Psoas muscle (tissue), 8 donors: ENCODE results near the gene METTL3. TPM values are rescaled to one million over a fixed set of nuclear protein-coding genes. Genes with fewer than 3 reads are reported as not detected.
A peak's percentile ranks its signal among the peaks of the same experiment; 100 is the strongest.
"Not testable (repeated sequence)": the region's sequence is repeated elsewhere in the genome, so short reads cannot be mapped to it uniquely, and the experiment has no call there.

Experiments
- ATAC-seq, 4 donors: fragments of 200-7000 bp; cut with Tn5 transposase; one replicate each; pipeline ENCODE4 v1.9.1; 2020; ENCODE audit warnings: moderate library complexity in 3 of 4, mild to moderate bottlenecking in 2 of 4
- DNase-seq, 2 donors: peaks; one replicate each; pipeline ENCODE4 v3.0.0-alpha.2; 2020
- H3K27ac ChIP-seq: fragments of 200-600 bp; one replicate; pipeline ENCODE4 v1.8.0; 2022
- H3K27me3 ChIP-seq, 3 donors: fragments of 200-600 bp in 1 of 3; one replicate each; pipeline versions ENCODE4 v1.6.1 to v1.8.0; 2013 to 2022; ENCODE audit warnings: low read length in 2 of 3, mild to moderate bottlenecking in 2 of 3, moderate library complexity in 1 of 3; ENCODE audit not compliant: insufficient read depth in 3 of 3
- H3K36me3 ChIP-seq, 2 donors: fragments of 200-600 bp in 1 of 2; one replicate each; pipeline versions ENCODE4 v1.6.1 to v1.8.0; 2013 to 2022; ENCODE audit warnings: low read depth in 1 of 2, mild to moderate bottlenecking in 1 of 2, moderate library complexity in 1 of 2; ENCODE audit not compliant: insufficient read depth in 1 of 2
- H3K4me1 ChIP-seq: fragments of 200-600 bp; one replicate; pipeline ENCODE4 v1.8.0; 2022
- H3K4me3 ChIP-seq: fragments of 200-600 bp; one replicate; pipeline ENCODE4 v1.8.0; 2022; ENCODE audit warnings: mild to moderate bottlenecking
- H3K9me3 ChIP-seq: fragments of 200-600 bp; one replicate; pipeline ENCODE4 v1.8.0; 2022
- WGBS, 3 donors: extraction: QIAGEN DNeasy Blood & Tissue Kit; methylation state at CpG; one replicate each; pipeline versions ENCODE4 v1.1.6 to v1.1.7; 2013; 5-methylcytosine and 5-hydroxymethylcytosine counted together
- intact Hi-C, 2 donors: fragments of 100-400 bp; cut with DNase I; formaldehyde crosslinking; loops; one replicate each; pipeline versions ENCODE4 v1.11.0 to v1.14.2; 2022
- polyA plus RNA-seq, 3 donors: library from polyadenylated mRNA; stranded (reverse); fragments of 200-250 nt; gene quantifications; one replicate each; pipeline ENCODE4 v1.2.3, GENCODE V29; 2013
- total RNA-seq, 4 donors: library from RNA; stranded (reverse); fragmentation: NEBNext Ultra II Directional in 2 of 4; extraction: Animal tissue kit (Norgen Biotek cat#: 25700) in 2 of 4; gene quantifications; one replicate each; pipeline versions ENCODE4 v1.2.1 to v1.2.4, GENCODE V29; 2021 to 2023
- TF ChIP-seq, protein P1 (sequence below): fragments of 200-600 bp; IDR thresholded peaks from one replicate; pipeline ENCODE4 v1.8.0; 2022; ENCODE audit warnings: antibody characterized with exemption
- donor health status: healthy with polysubstance abuse.
- donor health status: DM: no; HTN: no; CAD: no; lungs with moderate emphysema.
- donor health status: Bipolar disorder and iron deficiency.
- donor health status: healthy.
- donor health status: DM: yes; HTN: yes; CAD: no.
- donor health status: DM: no; HTN: no; CAD: no.
- donor health status: DM: no; HTN: no; CAD: no.
- donor health status: DM: yes; HTN: yes; CAD: no.

METTL3 gene
- total and polyA plus RNA-seq, 7 donors, result 17.5 to 43.9 (median 22.0) TPM

DNA sequence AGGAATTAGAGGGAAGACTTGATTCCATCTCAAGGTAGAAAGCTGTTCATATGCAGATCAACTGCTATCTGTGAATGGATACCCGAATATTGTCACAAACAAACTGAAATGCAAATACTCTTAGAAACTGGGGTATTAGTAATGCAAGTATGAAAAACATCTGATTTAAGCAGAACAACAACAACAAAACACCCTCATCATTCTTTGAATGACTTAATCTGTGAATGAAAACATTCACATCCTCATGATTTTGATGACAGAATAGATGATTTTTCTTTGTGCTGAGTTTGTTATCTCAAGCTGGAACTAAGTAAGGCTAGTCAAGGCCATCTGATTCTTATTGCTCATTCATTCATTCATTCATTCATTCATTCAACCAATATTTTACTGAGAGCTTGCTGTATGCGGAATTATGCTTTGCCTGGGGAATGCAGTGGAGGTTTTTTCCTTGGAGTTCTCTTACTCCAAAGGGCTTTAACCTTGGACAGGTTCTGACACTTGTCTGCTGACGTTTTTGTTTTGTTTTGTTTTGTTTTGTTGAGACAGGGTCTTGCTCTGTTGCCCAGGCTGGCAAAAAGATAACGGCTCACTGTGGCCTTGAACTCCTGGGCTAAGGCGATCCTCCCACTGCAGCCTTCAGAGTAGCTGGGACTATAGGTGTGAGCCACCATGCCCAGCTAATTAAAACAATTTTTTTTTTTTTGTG is 45.4 kb upstream of the METTL3 start:
- no peak overlapping the region for H3K27ac ChIP-seq
- intact Hi-C loops, result loop anchor here (5.0 to 10.0 kb wide), 2 partner anchors 59 to 82 kb away; partner anchors contain the start of genes RAB2B (in 1 of the 2) and TOX4 (in 1 of the 2)
- peak in 1 of 4 donors; percentile 21 for ATAC-seq
- H3K9me3 ChIP-seq, result no peaks in the 10 kb centered on the region
- H3K4me3 ChIP-seq, result no peak overlapping the region
- H3K4me1 ChIP-seq, result no peaks in the 10 kb centered on the region
- no peaks in the 10 kb centered on the region for H3K27me3 ChIP-seq
- H3K36me3 ChIP-seq, result no peaks in the 10 kb centered on the region
- 44 to 64% (median 45%) methylated on average over 5 of the region's 5 CpGs for WGBS, 3 donors
- TF ChIP-seq, protein P1, sequence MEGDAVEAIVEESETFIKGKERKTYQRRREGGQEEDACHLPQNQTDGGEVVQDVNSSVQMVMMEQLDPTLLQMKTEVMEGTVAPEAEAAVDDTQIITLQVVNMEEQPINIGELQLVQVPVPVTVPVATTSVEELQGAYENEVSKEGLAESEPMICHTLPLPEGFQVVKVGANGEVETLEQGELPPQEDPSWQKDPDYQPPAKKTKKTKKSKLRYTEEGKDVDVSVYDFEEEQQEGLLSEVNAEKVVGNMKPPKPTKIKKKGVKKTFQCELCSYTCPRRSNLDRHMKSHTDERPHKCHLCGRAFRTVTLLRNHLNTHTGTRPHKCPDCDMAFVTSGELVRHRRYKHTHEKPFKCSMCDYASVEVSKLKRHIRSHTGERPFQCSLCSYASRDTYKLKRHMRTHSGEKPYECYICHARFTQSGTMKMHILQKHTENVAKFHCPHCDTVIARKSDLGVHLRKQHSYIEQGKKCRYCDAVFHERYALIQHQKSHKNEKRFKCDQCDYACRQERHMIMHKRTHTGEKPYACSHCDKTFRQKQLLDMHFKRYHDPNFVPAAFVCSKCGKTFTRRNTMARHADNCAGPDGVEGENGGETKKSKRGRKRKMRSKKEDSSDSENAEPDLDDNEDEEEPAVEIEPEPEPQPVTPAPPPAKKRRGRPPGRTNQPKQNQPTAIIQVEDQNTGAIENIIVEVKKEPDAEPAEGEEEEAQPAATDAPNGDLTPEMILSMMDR, result no peak
- no peak for DNase-seq

DNA sequence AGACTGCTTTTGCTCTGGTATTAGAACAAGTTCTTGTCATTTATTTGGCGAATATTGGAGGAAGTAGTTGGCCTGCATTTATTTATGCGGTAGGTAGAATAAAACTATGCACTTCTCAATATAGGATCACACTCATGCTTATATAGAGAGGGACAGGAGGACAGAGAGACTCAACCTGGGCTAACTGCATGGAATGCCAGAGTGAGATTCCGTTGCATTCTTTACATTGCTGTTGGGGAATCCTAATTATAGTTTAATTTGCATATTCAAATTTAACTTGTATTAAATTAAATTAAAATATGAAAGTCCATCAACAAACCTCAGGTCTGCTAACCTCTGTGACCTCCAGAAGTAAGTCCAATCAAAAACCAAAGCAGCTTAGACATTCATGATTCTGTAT is 42.1 kb upstream of the METTL3 start:
- Histone ChIP-seq H3K27me3 (no peaks in the 10 kb centered on the region), H3K9me3 (no peaks in the 10 kb centered on the region)
- TF ChIP-seq, protein P1, result no peak

DNA sequence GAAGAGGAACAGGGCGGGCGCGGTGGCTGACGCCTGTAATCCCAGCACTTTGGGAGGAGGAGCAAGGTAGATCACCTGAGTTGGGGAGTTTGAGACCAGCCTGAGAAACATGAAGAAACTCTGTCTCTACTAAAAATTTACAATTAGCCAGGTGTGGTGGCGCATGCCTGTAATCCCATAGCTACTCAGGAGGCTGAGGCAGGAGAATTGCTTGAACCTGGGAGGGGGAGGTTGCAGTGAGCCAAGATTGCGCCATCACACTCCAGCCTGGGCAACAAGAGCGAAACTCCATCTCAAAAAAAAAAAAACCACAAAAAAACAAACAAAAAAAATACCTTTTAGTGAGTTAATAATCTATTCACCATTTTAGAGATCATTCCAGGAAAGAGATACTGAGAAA is 33.4 kb upstream of the METTL3 start:
- not testable (repeated sequence) for ATAC-seq

More for the DNA sequence above, 42.1 kb upstream of the METTL3 start:
- no peaks in the 10 kb centered on the region for H3K36me3 ChIP-seq
- no peaks in the 10 kb centered on the region for H3K4me1 ChIP-seq
- H3K27ac ChIP-seq, result no peak overlapping the region
- no peak overlapping the region for H3K4me3 ChIP-seq
- WGBS, 3 donors, result 82 to 88% (median 83%) methylated on average over 3 of the region's 3 CpGs
- ATAC-seq (no peak), DNase-seq (no peak)
- intact Hi-C loops, result loop anchor here (1.0 to 10.0 kb wide), 3 partner anchors 36 to 100 kb away; partner anchors contain the start of genes RAB2B (in 1 of the 2) and TOX4 (in 1 of the 2)

DNA sequence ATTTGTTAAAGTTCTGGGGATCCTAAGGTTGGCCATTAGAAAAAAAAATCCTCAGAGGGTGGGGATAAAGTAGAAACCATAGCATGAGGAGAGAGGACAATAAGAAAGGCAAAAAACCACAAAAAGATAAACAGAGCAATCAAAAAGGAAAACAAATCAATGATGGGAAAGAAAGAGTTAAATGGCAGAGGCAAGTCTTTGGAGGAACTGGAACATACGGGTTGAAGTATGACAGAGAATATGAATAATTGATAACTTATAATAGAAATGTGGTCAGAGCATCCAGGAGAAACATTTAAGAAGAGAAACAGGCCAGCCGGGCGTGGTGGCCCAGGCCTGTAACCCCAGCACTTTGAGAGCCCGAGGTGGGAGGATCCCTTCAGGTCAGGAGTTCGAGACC is 32.8 kb upstream of the METTL3 start:
- intact Hi-C loops, result no loop called here
- H3K9me3 ChIP-seq, result no peaks in the 10 kb centered on the region
- peaks cover 0 to 16% (median 1%) of the 10 kb centered on the region in 3 donors for H3K27me3 ChIP-seq
- ATAC-seq, result no peak
- H3K4me1 ChIP-seq, result no peaks in the 10 kb centered on the region
- no peak overlapping the region for H3K4me3 ChIP-seq
- no peak for DNase-seq
- no peak overlapping the region for H3K27ac ChIP-seq
- WGBS, 3 donors, result 53 to 56% (median 55%) methylated on average over 5 of the region's 5 CpGs
- no peaks in the 10 kb centered on the region for H3K36me3 ChIP-seq
- TF ChIP-seq, protein P1, result no peak

More for the DNA sequence above, 33.4 kb upstream of the METTL3 start:
- H3K9me3 ChIP-seq, H3K27ac ChIP-seq, H3K36me3 ChIP-seq, DNase-seq, H3K27me3 ChIP-seq, H3K4me3 ChIP-seq, intact Hi-C loops, H3K4me1 ChIP-seq: not testable (repeated sequence)
- 90 to 98% (median 90%) methylated on average over 7 of the region's 7 CpGs for WGBS, 3 donors

DNA sequence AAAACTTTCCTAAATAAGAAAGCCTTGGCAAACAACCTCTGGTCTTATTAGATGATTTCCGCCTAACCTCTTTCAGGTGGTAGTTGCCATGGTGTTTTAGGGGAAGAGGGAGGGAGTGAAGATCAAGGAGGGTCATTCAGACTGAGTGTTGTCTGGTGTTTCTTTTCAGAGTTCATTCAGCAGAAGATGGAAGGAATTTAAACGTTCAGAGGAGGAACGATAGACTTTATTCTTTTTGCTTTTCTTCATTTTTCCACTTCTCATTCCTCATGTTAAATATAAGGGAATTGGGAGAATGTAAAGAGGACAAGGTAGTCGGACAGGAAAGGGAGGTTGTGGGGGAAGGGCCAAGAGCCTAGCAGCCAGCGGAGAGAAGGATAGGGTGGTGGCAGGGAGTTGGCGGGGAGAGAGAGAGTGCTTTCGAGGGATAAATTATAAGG is 32.4 kb upstream of the METTL3 start:
- Histone ChIP-seq H3K4me3 (no peak overlapping the region), H3K9me3 (no peaks in the 10 kb centered on the region), H3K4me1 (no peaks in the 10 kb centered on the region), H3K27ac (no peak overlapping the region), H3K27me3 (peaks cover 0 to 20% (median 1%) of the 10 kb centered on the region in 3 donors), H3K36me3 (no peaks in the 10 kb centered on the region)
- TF ChIP-seq, protein P1, result no peak
- 30 to 35% (median 33%) methylated on average over 7 of the region's 7 CpGs for WGBS, 3 donors
- ATAC-seq, result no peak
- no peak for DNase-seq
- intact Hi-C loops, result no loop called here
